HG02981 (cell line): Measurements from ENCODE around the gene CXorf38.
"Not testable (repeated sequence)": the region's sequence is repeated elsewhere in the genome, so short reads cannot be mapped to it uniquely, and the experiment has no call there.

Experiments used
- ATAC-seq: cut with Tn5 transposase; IDR thresholded peaks from one replicate; pipeline ENCODE4 v1.9.1; 2021; ENCODE audit warnings: mild to moderate bottlenecking, moderate library complexity; ENCODE audit not compliant: unreplicated experiment

CXorf38 gene

GRCh38 chrX:40632199-40632598 lies 15.2 kb downstream of the CXorf38 start:
- ATAC-seq = no peak

- no peak for ATAC-seq
Observed at GRCh38 chrX:40628506-40628905, 18.9 kb downstream of the CXorf38 start.

- no peak for ATAC-seq
Observed at GRCh38 chrX:40625294-40625693, 22.1 kb downstream of the CXorf38 start.

DNA sequence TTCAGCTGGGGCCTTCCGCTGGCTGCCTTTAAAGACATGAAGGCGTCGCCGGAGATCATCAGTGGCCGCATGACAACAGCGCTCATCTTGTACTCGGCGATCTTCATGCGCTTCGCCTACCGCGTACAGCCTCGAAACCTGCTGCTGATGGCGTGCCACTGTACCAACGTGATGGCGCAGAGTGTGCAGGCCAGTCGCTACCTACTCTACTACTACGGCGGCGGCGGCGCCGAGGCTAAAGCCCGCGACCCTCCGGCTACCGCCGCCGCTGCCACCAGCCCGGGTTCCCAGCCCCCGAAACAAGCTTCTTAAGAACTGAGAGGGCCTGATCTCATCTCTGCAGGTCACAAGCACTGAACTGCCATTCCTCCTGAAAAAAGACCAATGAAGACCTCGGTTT lies 23.7 kb downstream of the CXorf38 start:
- no peak for ATAC-seq

DNA sequence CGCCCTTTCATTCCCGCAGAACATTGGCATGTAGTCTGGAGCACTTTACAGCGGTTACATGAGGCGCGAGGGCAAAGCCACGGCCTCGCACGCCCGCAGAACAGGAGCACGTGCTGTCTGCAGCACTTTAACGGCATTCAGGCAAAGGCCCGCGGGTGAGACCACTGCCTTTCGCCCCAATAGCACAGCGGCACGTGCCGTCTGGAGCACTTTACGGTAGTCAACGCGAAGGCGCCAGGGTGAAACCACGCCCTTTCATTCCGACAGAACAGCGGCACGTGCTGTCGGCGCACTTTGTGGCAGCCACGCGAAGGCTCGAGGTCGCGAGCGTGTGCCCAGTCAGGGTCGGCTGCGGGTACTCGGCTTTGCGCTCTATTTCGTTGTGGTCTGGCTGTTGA lies 24.2 kb downstream of the CXorf38 start, which contains the start of gene MPC1L:
MPC1L (plus strand) TSS at position 290 of the 398 bp plus-strand sequence. CDS start 138 bp downstream, outside the sequence.
- no peak for ATAC-seq

- no peak for ATAC-seq
Observed at GRCh38 chrX:40622479-40623138, 24.8 kb downstream of the CXorf38 start.

- no peak for ATAC-seq
Observed at GRCh38 chrX:40617566-40617965, 29.8 kb downstream of the CXorf38 start.

GRCh38 chrX:40615976-40616375 lies 31.4 kb downstream of the CXorf38 start:
- no peak for ATAC-seq

DNA sequence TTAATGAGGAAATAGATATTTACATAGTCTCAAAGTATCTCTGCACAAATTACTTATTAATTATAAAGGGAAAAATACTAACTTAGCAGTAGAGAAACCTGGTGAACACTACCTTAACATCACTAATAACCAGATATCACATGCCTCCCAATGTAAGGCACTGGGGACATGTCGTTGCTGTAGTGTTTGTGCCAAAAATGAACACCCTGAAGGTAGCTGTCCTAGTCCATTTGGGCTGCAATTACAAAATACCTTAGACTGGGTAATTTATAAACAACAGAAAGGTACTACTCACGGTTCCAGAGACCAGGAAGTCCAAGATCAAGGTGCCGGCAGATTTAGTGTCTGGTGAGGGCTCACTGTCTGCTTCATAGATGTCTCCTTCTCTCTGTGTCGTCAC lies 34.9 kb downstream of the CXorf38 start:
- ATAC-seq = no peak

- ATAC-seq = no peak
Observed at GRCh38 chrX:40607381-40607780, 40.0 kb downstream of the CXorf38 start.

- no peak for ATAC-seq
Observed at GRCh38 chrX:40603446-40603845, 43.9 kb downstream of the CXorf38 start.

- ATAC-seq = not testable (repeated sequence)
Observed at GRCh38 chrX:40589616-40590321, 57.6 kb downstream of the CXorf38 start.

DNA sequence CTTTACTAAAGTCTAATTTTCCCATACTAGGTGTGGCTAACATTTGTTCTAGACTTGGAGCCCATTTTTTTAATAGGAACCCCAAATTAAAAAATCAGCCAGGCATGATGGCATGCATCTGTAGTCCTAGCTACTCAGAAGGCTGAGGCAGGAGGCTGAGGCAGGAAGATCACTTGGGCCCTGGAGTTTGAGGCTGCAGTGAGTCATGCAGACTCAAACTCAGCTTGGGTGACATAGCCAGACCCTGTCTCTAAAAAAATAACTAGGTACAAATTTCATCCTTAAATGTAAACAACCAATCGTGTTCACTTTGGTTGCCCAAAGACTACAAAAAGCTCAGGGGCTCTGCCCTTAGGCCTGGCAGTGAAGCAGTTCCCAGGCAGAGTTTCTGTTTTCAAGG lies 59.7 kb downstream of the CXorf38 start:
- not testable (repeated sequence) for ATAC-seq

GRCh38 chrX:40582811-40583210 lies 64.5 kb downstream of the CXorf38 start:
- no peak for ATAC-seq

DNA sequence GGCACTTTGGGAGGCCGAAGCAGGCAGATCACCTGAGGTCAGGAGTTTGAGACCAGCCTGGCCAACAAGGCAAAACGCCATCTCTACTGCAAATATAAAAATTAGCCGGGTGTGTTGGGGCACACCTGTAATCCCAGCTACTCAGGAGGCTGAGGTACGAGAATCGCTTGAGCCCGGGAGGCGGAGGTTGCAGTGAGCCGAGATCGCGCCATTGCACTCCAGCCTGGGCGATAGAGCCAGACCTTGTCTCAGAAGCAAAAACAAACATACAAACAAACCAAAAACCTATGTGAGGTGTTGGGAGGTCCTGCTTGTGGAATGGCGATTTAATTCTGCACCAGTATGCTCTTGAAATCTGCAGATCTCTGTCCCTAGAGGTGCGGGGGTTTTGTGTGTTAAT lies 65.2 kb downstream of the CXorf38 start:
- not testable (repeated sequence) for ATAC-seq

- ATAC-seq = peak; percentile 2
Observed at GRCh38 chrX:40581336-40581920, 65.9 kb downstream of the CXorf38 start.

GRCh38 chrX:40580537-40581335 lies 66.6 kb downstream of the CXorf38 start, which contains the start of gene ATP6AP2:
TSS of gene ATP6AP2 (plus strand) at chrX:40580970. CDS start at chrX:40581066, 96 bp downstream.
- peak; percentile 94 for ATAC-seq

- ATAC-seq = peak; percentile 40
Observed at GRCh38 chrX:40579900-40580536, 67.3 kb downstream of the CXorf38 start.

DNA sequence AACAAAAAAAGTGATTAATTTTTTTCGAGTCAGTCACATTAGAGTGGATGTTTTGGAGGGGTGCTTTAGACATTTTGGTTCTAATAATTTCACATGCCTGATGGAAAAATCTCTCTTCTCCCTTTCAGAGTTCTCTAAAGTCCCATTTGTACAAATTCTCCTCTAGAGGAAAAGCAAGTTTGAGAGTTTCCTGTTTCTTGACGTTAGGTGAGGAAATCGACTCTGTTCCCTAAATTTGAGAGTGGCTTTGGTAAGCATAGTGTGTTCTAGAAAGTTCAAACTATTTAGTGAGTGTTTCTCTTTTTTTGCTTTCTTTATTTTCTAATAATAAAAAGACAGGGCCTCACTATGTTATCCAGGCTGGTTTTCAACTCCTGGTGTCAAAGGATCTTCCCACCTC lies 68.2 kb downstream of the CXorf38 start:
- no peak for ATAC-seq

DNA sequence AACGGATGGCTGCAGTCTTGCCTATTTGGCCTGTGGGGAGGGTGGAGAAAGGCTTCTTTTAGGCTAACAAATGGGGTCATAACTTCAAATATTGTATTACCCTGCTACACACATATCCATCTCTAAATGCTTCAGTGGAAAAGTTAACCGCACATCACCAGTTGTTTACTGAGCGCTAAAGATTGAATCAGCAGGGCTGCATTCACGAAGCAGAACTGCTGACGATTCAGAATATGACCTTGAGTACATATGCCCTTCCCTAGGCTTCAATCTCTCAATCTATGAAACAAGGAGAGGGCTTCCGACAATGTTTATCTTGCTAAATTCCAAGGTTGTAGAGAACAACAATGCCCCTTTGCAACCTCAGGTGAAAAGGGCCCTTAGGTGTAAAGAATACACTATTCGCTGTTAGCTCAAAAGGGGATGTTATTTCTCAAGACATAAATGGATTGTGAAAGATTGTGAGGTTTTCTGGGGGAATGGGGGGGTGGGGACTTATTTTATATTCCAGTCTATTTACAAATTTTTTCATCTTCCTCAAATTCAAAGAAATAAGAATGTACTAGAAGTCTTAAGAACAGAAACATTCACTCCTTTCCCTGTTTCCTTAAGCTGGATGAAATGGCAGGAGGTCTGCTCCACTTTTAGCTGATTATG lies 69.2 kb downstream of the CXorf38 start:
- ATAC-seq = no peak
